ENCODE measurements around the gene RMI2.

The RMI2 gene

GRCh38 chr16:11386791-11387546 lies 41.7 kb downstream of the RMI2 start:
- DNase-seq: no peak

- no peak for DNase-seq
Observed at GRCh38 chr16:11389083-11389482, 43.8 kb downstream of the RMI2 start.

DNA sequence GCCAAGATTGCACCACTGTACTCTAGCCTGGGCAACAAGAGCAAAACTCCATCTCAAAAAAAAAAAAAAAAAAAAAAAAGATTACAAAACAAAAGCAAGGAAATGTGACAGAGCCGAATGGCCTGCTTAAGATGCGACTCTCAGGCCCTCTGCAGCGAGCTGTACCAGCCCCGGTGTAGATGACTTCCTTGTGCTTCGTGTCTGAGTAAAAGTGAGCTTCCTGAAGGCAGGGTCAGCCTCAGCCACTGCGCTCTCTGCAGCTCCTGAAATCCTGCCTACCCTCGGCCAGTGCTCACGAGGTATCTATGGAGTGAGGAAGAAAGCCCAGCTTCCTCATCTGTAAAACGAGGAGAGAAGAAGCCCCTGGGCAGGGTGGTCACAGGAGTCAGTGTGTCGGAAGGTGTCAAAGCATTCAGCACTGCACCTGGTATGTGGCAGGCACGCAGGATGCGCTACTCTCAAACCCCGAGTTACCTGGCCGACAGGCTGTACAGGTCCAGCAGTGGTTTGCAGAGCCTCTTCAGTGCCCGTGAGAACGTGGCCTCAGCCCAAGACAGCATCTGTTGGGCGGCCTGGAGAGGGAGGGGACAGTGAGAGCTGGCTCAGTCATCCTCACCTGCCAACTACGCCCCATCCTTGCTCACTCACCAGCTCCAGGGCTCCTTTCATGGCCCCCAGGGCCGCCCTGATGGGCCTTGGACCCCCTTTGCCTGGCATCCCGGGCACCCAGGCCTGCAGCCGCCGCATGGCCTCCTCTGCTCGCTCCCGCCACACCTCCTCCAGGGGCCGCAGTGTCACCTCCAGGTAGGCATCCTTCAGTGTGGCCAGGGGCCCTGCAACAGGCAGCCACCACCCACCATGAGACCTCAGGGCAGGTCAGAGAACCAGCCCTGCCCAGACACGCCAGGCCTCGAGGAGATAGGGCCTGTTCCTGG lies 44.6 kb downstream of the RMI2 start:
- DNase-seq: no peak

- peak; percentile 26 for DNase-seq
Observed at GRCh38 chr16:11390573-11391495, 45.6 kb downstream of the RMI2 start.

- no peak for DNase-seq
Observed at GRCh38 chr16:11391576-11391975, 46.3 kb downstream of the RMI2 start.

DNA sequence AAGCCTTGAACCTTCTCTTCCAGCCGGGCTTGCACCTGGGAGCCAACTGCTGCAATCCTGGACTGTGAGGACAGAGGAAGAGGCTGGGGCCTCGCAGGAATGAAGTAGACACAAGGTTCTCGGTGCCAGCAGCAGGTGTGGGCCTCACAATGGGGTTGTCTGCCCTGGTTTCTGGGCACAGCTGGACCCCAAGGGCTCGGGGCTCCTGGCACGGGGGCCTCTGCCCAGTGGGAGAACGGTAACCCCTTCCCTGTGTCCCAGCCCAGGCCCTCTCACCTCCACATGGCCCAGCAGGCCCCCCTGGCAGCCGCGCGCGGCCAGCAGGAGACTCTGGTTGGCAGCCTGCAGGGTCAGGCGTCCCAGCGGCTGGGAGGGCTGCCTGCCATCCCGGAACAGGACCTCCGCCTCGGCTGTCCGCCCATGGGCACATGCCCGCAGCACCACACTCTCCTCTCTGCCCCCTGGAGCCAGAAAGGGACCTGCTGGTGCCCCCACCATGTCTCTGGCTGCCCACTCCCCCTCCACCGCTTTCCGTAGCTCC lies 46.9 kb downstream of the RMI2 start:
- DNase-seq: no peak

DNA sequence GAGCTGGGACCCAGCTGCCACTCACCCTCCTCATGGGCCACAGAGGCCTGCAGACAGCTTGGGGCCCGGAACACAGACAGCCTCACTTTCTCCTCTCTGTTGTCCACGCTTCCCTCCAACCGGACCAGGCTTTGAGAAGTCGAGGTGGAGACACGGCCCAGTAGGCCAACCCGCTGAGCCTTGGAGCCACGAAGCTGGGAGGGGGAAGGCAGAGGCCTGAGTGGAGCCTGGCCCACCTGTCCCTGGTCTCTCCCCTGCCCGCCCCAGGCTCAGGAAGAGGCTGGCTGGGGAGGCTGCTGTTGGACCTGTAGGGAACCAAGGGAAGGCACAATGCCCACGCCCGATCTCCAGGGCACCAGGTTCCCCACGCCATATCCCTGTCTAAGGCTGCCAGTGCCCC lies 48.1 kb downstream of the RMI2 start:
- DNase-seq: no peak

DNA sequence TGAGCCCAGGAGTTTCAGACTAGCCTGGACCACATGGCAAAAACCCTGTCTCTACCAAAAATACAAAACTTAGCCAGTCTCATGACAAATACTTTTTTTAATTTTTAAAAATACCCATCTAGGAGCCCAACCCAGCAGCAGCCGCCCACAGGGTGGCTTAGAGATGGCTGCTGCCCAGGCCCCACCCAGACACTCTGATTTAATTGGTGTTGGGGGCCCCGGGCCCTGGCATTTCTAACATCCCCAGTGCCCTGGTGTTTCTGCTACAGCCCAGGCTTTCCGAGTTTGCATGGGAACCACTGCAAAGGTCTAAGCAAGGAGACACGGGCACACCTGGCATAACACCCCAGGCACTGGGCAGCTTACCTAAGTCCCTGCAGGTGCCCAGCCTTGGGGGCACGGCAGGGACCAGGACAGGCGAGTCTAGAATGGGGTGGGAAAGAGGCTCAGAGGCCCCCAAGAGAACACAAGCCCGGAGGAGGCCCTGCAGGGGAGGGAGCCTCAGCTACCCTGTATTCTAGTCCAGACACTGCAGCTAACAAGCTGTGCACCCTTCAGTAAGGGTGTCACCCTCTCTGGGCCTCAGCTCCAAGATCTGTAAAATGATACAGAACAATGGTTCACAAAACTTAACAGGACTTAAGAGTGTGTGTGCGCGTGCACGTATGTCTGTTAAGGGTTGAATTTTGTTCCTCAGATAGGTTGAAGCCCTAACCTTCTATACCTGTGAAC lies 48.8 kb downstream of the RMI2 start:
- no peak for DNase-seq

DNA sequence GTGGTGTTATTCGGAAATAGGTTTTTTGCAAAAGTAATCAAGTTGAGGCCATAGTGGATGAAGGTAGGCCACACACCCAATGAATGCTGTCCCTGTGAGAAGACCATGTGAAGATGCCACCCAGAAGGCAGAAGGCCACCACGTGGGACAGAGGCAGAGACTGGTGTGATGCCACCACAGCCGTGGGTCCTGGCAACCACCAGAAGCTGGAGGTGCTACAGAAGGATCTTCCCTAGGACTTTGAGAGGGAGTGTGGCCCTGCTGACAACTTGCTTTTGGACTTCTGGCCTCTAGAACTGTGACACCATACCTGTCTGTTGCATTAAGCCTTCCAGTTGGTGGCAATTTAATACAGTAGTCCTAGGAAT lies 49.3 kb downstream of the RMI2 start:
- no peak for DNase-seq

DNA sequence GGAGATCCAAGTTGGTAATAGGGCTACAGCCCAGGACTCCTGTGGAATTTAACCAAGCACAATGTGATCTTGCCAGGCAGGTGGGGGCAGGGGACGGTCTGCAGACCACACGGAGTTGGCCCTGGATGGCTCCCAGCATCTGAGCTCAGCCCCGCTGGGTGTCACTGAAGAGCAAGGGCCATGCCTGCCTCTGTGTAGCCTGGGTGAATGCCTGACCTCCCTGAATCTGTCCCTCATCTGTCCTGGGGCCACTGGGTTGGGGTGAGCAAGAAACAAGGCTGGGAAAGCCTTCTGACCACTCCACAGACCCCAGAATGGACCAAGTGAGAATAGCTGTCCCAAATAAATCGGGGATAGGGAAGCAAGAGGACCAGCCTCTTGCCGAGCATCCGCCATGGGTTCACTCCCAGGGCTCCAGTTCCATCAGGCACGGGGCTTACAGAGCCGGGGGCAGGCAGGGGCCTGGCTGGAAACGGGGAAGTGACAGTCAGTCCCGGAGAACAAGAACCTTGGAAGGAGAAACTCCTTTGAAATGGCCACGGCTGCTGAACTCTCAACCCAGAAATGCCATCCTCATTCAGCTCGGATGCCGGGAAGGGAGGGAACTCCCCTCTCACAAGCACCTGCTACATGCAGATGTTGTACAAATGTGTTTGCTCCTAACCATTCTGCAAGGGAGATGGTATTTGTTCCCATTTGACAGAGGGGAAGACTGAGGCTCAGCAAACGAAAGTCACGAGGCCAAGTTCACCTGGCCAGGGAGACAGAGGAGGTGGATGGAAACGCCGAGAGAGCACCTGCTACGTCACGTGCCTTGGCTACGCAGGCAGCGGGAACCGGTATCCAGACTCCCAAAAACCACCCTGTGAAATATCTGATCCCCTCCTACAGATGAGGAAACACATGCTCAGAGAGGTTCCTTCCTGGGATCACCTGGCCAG lies 50.0 kb downstream of the RMI2 start:
- DNase-seq: no peak

DNA sequence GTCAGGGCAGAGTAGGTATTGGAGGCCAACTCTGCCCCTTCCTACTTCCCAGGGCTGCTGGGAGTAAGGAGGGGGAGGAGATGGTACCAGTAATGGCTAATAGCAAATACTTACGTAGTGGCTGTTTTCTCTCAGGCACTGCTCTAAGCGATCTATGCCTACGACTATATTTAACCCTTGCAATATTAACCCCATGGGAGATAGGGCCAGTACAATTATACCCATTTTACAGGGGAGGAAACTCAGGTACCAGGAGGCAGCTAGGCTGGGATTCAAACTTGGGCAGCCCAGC lies 50.6 kb downstream of the RMI2 start:
- DNase-seq: no peak

- DNase-seq: peak; percentile 29
Observed at GRCh38 chr16:11396241-11397048, 51.2 kb downstream of the RMI2 start.

- no peak for DNase-seq
Observed at GRCh38 chr16:11398136-11398535, 52.9 kb downstream of the RMI2 start.

- no peak for DNase-seq
Observed at GRCh38 chr16:11398851-11399250, 53.6 kb downstream of the RMI2 start.

DNA sequence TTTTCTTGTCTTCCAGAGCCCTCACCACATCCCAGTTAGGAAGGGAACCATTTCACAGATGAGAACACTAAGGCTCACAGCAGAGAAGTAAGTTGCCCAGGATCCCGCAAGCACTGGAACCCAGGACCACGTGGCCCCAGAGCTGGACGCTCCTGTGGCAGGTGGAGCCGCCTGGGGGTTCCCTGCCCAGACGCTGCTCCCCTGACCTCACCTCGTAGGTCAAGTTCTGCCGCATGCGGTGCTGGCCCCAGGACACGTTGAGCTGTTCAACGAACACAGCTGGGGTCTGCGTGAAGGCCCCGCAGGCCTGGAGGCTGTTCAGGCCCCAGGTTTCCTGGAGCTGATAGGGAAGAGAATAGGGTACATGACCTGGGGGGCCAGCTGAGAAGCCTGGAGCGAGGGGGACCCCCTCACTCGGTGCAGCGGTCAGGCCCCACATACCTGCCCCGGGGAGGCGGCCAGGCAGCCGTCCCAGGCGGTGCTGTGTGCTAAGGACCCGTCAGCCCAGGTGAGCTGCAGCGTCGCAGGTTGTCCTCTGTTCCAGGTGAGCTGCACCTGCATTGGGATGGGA lies 54.1 kb downstream of the RMI2 start:
- no peak for DNase-seq

DNA sequence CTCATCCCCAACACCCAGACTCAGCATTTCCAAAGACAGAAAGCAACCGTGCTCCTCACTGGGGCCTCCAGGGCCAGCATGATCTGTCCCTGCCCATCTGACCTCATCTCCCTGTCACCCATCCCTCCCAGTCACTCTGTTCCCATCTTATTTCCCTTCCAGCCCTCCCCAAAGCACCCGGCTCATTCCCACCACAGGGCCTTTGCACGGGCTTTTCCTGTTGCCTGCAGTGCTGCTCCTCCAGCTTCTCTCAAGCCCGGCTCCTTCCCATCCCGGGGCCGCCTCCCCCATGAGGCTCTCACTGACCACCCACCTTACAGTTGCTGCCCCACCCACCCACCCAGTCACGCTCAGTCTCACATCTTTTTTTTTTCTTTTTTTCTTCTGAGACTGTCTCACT lies 54.8 kb downstream of the RMI2 start:
- DNase-seq: no peak
